Superior temporal gyrus (tissue), 1 donor: ENCODE measurements around the gene DSC3.

Experiments used
- DNase-seq: peaks from one replicate; pipeline ENCODE4 v3.0.0-alpha.2; 2016; ENCODE audit errors: extremely low spot score

Gene DSC3

DNA sequence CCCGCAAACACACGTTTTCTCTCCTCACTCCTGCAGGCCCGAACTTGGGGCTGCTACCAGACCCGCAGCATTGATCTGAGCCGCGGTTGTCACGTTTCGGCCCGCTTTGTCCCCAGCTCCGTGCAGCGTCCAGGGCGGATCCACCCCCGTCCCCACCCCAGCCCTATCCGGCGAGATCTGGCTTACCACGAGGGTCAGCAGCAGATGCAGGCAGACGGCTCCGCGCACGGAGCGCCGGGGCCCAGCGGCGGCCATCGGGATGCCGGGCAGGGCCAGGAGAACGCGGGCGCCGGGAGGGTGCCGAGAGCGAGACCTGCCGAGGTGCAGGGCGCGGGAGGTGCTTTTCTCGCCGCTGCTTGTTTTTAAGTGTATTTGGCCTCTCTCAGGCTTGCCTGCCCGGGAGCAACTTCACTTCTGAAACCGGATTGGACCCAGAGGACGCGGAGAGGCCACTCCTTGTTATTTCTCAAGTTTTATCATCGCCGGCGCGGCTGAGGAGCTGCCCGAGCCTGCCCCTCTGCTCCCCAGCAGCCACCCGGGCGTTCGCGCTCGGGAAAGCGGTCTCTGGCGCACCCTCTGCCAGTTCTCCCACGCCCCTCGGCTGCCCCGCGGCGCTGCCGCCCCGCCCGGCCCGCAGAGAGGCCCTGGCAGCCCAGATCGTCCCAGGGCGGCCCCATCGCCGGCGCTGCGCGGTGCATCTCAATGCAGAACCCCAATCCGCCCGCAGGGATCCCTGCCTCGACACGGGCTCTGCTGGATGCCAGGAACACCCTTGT is at the start of gene DSC3:
DSC3 (minus strand) TSS at position 337 of the 776 bp plus-strand sequence; CDS start at position 255, 82 bp downstream.
- DNase-seq, result no peak

DNA sequence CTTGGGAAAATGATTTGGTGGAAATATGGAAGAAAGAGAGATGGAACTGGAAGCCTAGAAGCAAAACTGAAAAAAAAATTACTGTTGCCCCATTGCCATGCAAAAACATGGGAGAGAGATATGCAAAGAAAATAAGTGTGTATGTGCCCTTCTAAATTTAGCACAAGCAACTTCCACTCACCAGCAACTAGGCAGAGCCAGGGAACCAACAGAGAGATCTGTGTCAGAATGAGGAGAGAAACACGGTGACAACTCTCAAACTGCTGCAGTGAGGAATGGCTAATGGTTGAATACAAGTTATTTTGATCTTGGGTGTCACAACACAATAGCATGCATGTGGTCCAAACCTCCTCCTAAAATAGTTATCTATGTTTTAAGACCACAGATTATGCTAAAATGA is 48.8 kb upstream of the DSC3 start:
- no peak for DNase-seq

DNA sequence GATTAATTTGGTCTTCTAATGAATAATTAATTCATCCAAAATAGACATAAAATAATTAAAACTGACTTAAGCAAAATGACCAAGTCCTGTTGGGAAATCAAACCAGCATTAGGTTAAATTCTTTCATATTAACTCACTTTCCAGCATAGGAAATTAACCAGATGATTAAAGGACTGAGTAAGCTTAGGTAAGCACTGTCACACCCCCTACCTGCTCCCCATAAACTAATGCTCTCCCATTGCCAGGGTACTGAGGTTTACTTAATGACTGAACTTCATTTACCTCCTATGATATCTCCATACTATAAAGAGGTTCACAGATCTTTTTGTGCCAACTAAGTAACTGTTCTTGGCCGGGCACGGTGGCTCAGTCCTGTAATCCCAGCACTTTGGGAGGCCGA is 46.0 kb upstream of the DSC3 start:
- DNase-seq, result no peak

DNA sequence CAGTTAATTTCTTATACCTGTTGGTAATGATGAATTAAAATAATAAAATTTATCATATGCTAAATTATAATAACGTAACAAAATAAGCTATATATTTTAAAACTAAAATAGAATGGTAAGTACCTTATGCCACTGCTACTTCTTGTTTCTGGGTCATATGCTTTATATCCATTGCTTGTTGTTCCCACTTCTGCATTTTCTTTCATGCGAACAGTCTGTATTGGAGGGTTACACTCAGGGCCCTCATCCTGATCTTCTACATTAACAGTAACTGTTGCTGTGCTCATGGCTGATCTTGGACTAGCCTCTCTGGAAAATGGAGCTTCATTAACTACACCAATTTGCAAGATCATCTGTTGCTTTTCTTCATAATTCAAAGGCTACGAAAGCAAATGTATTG is 37.4 kb upstream of the DSC3 start:
- no peak for DNase-seq

DNA sequence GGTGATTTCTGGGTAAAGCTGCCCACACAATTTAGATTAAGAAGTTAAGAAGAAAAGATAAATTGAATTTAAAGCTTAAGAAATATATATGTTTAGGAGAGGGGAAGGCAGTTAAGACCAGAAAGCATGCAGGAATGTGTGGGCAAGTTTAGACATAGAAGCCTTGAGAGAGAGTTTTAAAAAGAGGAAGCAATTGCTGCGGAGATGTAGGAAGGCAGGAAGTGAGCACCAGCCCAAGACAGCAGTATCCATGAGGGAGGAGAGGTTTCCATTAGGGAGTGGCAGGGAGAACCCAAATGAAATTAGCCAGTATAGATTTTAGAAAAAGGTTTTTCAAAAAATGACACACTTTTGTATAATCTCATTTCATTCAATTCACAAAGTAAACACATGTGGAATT is 35.3 kb upstream of the DSC3 start:
- no peak for DNase-seq

DNA sequence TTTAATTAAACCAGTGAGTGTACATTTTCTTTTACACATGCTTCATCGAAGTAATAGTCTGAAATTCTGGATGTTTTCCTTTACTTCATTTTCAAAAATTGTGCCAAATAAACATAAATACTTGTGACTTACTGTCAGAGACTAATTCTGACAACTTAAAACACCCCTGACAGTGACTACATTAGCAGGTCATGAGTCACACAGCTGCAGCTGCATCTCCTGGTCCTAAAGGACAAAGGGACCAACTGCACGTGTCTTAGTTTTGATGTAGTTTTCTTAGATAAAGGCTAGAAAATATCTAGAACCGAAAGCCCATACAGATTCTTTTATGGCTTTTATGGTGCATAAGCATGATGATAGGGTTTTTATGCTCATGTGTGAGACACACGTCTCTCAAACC is 29.6 kb upstream of the DSC3 start:
- no peak for DNase-seq

DNA sequence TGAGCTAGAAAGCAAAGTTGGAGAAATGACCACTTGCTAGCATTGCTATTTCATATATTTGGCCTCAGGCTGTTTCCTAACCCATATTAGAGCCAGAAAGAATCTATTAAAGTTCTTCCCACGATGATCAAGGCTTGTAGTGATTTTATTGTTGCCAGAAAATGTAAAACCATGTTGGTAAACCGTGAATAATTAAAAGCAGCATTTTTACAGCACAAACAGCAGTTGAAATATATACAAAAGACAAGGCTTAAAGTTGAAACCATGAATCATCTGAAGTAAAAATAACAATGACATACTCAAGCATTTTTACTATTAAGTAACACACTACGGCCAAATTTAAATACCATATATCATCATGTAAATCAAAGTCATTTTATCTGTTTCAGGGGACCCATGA is 27.7 kb upstream of the DSC3 start:
- DNase-seq, result no peak

DNA sequence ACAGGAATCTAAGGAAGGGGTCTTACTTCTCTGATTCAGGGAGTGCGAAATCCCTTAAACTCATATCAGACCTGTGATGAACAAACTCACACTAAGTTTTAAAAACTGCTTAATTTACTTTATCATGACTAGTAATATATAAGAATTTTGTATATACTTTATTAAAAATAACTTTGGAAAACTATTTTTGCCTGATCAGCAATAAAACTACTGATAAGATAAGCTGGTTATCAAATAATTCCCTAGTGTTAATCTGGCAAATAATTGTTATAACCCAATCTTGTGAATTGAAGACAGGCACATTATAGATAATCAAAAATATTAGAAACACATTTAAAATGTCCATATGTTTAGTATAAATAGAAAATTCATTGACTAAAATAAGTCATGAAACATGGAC is 23.7 kb upstream of the DSC3 start:
- no peak for DNase-seq

DNA sequence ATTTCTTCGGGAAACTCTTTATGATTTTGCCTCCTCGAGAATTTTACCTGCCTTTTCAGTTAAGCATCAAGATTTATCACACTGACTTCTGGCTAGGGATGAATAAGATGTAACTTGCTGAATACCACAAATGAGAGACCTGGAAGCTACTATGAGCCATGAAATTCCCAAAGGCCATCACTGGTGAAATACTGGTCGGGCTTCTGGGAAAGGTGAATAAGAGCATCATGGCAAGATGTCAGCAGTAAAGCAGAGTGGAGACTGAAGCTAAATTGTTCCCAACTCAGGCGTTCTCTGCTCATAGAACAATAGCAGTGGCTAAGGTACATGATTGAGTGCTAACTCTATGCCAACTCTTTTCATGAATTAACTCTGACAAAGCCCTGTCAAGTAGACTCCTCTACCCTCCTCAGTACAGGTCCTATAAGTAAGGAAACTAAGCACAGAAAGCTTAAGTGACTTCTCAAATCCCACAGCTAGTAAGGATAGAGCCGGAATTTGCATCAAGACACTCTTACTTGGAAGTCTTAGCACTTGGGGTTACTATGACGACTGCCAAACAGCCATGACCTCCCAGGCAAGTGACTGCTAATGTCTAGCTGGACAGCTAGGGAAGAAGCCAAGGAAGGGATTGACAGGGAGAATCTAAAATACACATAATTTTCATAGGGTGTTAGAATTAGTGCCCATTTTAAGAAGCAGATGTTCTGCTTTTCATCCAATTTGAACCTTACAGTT is 22.7 kb upstream of the DSC3 start:
- DNase-seq, result no peak

DNA sequence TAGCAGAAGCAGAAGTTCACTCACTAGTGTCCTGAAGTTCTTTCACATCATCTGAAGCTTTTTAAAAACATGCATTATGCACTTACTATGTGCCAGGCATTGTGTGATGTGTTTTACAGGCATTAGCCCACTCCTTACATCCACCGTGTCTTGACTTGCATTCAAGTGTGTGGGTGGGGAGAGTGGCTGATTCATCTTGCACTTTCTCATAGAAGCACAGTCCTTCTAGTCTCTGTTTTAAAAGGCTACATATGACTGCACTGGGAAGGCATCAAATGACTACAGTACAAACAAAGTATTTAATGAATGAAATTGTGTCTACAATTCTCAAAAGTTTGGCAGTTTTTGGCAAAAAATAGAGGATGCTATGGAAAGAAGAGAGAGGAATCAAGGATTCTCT is 21.6 kb upstream of the DSC3 start:
- DNase-seq, result peak; percentile 18

DNA sequence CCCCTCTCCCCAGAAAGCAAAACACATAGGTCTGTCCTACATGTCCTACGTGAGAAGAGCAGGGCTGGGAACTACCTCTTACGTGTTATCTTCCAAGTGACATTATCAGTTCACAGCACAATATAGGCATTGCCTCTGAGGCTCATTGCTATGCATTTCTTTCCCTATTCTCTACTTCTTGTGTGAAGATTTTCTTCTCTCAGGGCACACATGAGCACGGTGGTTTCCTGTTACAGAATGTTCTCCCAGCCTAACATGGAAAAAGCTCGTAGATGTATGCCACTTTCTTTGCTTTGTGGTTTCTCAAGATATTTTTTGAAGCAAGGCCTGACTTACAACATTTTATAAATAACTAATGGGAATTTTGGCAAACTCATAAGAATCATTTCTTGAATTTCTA is 19.4 kb upstream of the DSC3 start:
- no peak for DNase-seq

DNA sequence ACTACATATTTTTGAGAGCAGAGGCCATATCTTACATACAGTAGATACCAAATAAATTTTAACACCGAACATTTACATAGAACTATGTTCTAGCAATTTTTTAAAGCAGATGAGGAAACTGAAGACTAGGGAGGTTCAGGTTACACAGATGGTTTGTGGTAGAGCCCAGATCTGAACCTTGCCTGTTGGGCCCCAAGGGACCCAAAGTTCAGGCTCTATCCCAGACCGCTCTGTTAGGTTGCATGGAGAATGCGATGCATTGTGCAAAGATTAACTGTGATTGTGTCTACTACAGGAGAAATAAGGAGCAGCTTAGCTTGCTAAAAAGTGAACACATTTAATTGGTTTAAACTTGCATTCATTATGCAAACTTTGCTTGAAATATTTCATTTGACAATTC is 16.4 kb upstream of the DSC3 start:
- DNase-seq, result no peak

DNA sequence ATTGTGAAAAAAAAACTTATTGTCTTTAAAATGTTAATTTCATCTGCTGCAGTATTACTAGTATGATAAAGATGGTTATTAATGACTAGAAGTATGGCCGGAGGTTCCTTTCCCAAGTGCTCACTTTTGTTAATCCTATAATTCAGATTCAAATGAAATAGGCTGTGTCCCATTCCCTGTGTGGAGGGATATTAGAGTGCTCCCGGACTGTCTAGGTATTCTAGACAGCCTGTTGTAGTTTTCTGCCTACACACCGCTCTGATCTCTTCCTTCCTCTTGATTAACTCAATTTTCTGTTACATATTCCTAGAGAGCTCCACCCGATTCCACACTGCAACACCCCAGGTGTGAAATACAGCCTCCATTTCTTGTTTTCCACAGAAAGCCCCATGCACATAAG is 15.4 kb upstream of the DSC3 start:
- no peak for DNase-seq

DNA sequence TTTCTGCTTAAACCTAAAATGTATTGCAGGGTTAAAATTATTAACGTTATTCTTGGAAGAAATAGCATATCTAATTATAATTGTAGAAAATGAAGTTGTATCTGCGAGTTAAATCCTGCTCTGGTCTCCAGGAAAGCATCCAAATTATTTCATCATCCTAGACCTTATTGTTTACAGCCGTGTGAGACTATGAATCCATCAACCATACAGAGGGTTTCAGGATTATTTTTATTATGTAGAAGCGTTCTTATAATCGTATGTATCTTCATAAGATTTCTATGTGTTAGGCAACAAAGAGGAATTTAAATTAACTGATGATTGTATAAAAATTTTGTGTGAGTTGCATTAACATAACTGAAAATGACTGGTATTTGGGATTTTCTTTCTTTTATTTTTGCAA is 14.5 kb upstream of the DSC3 start:
- no peak for DNase-seq

DNA sequence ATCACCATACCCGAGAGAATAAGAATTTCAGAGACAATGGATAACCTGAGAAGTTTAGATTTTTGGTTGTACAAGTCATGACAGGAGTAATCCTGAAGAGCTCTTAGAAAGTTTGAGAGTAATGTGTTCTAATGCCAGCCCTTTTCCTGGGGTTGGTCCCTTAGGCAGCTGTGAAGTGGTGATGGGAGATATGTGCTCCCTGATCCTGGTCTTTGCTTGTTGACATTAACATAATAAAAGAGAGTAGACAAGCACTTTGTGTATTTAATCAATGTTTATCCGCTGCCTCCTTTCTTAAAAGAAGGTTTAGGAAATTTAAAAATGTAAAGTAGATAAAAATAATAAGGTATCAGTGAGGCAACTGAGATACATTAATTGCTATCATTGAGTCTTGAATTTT is 13.8 kb upstream of the DSC3 start:
- no peak for DNase-seq

DNA sequence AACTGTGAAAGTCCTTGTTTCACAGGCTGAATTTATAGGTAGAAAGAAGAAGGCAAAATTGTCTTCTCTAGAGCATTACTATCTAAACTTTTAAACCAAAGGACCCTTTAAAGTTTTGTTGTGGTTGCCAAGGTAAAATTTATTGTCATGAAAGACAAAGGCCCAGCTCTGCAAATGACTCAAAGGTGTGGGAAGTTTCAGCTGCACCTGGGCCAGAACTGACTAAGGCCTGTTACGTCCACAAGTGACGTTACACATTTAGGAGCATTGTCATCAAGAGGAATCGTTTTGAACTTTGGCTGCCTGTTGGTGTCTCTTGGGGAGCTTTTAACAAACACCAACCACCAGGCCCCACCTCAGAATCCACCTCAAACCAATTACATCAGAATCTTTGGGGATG is 8.1 kb upstream of the DSC3 start:
- no peak for DNase-seq

DNA sequence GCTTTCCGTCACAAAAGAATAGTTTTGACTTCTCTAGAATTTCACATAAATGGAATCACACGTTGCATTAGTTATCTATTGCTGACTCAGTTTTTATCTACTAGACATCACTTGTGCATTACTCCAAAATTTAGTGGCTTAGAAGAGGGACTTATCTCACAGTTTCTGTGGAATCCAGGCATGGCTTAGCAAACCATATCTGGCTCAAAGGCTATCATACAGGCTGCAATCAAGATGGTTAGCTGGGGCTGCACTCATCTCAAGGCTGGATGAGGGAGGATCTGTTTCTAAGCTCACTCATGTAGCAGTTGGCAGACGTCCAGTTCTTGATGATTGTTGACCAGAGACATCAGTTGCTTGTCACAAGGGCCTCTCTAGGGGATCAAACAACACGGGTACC is 6.6 kb upstream of the DSC3 start:
- DNase-seq, result no peak

DNA sequence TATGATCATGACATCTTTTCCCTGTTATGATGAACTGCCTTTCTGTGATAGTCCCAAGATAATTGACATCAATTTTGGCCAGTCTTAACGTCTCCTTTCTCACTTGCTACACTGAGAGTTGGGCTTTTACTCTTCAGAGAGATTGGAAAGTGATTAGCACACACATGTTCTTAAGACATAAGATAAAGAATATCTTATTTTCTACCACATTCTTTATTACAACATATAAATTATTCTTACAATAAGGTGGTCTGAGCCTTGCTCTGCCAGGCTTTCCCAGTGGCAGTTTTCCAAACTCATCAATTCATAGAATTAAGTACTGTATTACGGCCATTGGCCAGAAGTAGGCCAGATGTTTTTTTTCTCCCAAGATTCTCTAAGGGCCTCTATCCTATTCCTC is 5.7 kb upstream of the DSC3 start:
- no peak for DNase-seq

DNA sequence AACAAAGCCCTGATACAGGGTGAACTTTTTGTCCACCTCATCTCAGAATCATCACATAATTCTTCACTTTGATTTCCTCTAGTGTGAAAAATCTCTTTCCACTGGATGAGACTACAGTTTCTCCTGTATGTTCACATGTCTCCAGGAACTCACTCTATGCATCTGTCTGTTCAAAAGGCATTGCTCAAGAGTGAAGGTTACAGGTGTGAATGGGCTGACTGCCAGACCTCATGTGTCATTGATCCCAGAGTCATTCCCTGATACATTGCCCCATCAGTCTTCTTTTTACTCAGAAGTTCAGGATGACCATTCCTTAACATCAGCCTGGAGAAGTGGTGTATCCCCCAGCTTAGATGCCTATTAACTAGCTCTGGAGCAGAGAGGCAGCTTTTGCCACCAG is 4.4 kb upstream of the DSC3 start:
- no peak for DNase-seq

DNA sequence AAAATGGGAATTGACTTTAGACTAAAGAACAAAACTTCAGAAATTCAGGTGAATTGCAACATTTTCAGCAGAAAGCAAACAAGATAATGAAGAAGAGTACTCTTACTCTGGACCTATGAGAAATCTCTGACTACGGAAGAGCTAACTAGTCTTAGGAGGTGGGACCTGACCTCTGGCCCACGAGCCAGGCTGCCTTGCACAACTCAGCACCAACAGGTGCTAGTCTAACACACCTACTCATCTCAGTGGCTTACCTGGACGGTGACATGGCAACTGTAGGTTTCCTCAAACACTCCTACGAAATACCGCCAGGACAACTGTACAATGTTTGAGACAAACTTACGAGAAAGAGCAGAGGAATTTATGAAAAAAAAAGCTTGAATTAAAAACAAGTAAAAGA is 3.1 kb upstream of the DSC3 start:
- DNase-seq, result no peak

DNA sequence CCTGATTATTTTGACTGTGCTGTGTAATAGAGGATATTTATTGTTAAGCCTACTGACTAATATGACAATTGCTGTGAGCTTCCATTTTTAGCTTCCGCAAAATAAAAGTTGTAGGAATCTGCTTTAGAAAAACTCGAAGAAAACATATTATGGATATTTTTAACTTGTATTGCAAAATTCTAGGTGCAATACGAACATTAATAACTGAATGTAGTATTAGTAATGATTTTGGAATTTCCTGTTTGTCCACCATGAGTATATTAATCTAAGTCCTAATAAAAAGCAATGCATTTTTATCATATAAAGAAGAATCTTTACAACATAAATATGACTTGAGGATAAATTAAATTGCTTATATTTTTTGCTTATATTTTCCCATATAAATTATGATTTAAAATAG is 2.4 kb upstream of the DSC3 start:
- no peak for DNase-seq

DNA sequence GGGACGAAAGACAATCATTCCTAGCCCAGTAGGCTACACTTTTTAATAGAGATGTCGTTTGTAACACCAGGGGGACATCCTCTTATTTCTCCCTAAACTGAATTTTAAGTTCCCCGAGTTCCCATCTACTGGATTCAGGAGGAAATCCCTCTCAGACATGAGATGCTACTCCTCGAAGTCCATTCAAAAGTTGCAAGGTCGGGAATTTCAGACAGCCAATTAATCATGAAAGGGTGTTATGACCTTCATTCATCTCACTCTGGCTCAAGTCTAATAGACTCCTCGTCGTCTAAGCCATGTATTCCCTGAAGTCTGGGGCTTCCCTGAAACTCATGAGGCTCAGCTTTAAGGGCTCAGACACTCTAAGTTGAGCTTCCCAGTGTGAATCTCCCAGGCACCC is 1.2 kb upstream of the DSC3 start:
- DNase-seq, result no peak

DNA sequence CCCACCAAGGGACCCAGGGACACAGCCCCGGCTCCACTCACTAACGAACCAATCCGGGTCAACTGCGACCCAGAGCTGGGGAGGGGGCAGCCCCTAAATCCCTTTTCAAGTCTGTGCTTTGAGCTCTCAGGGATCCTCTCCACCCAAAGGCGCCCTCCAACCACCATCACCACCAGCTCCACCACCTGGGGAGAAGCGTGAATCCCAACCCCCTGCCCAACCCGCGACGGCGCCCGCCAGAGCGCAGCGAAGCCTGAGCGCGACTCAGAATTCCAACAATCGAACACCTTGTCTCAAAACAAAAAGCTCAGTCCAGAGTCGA is 497 bp downstream of the DSC3 start:
- no peak for DNase-seq
